HepG2 (cell line): ENCODE measurements around the gene YY1AP1. TPM values are rescaled to one million over a fixed set of nuclear protein-coding genes. Genes with fewer than 3 reads are reported as not detected.

Source experiments
- BRD4 ChIP-seq: sonication (generic); formaldehyde crosslinking; IDR thresholded peaks from 2 replicates; pipeline ENCODE4 v1.4.0; 2020; ENCODE audit warnings: missing genetic modification reagents
- CEBPB ChIP-seq: IDR thresholded peaks from 2 replicates; pipeline ENCODE4 v1.6.1; 2011; ENCODE audit warnings: low read depth, low read length, improper control_type of control experiment, borderline replicate concordance
- ELF4 ChIP-seq: sonication (generic); formaldehyde crosslinking; IDR thresholded peaks from 2 replicates; pipeline ENCODE4 v1.5.0; 2020; ENCODE audit warnings: missing genetic modification reagents, mild to moderate bottlenecking, moderate library complexity, borderline replicate concordance
- ERF ChIP-seq: IDR thresholded peaks from 2 replicates; pipeline ENCODE4 v1.6.1; 2018; ENCODE audit warnings: missing biosample characterization, missing genetic modification reagents
- JUN ChIP-seq: sonication (generic); formaldehyde crosslinking; IDR thresholded peaks from 2 replicates; pipeline ENCODE4 v1.4.0; 2020; ENCODE audit warnings: mild to moderate bottlenecking, missing genetic modification reagents
- NCOA5 ChIP-seq: sonication (generic); formaldehyde crosslinking; IDR thresholded peaks from 2 replicates; pipeline ENCODE4 v1.4.0; 2020; ENCODE audit warnings: missing genetic modification reagents
- NKX3-1 ChIP-seq: sonication (generic); formaldehyde crosslinking; IDR thresholded peaks from 2 replicates; pipeline ENCODE4 v1.5.0; 2020; ENCODE audit warnings: missing genetic modification reagents
- NR3C1 ChIP-seq: sonication (generic); formaldehyde crosslinking; IDR thresholded peaks from 2 replicates; pipeline ENCODE4 v1.4.0; 2020; ENCODE audit warnings: missing genetic modification reagents
- SIN3A ChIP-seq: IDR thresholded peaks from 2 replicates; pipeline ENCODE4 v1.6.1; 2011; ENCODE audit warnings: low read depth, mild to moderate bottlenecking, control low read depth, low read length, borderline replicate concordance
- SOX5 ChIP-seq: IDR thresholded peaks from 2 replicates; pipeline ENCODE4 v1.6.1; 2016; ENCODE audit warnings: borderline replicate concordance
- TCF7L2 ChIP-seq: IDR thresholded peaks from 2 replicates; pipeline ENCODE4 v1.6.1; 2011; ENCODE audit warnings: mild to moderate bottlenecking, low read depth, low read length, moderate library complexity
- ZBED4 ChIP-seq: sonication (generic); formaldehyde crosslinking; IDR thresholded peaks from 2 replicates; pipeline ENCODE4 v1.4.0; 2020; ENCODE audit warnings: missing genetic modification reagents, borderline replicate concordance
- ZNF317 ChIP-seq: sonication (generic); formaldehyde crosslinking; IDR thresholded peaks from 2 replicates; pipeline ENCODE4 v1.5.0; 2020; ENCODE audit warnings: mild to moderate bottlenecking, missing genetic modification reagents
- ZNF589 ChIP-seq: sonication (generic); formaldehyde crosslinking; conservative IDR thresholded peaks from 2 replicates; pipeline ENCODE4 v1.8.0; 2022; ENCODE audit warnings: mild to moderate bottlenecking, moderate library complexity, missing genetic modification reagents
- ZNF644 ChIP-seq: IDR thresholded peaks from 2 replicates; pipeline ENCODE4 v1.6.1; 2016; ENCODE audit warnings: low read depth
- ZNF776 ChIP-seq: sonication (generic); formaldehyde crosslinking; IDR thresholded peaks from 2 replicates; pipeline ENCODE4 v1.4.0; 2020; ENCODE audit warnings: mild to moderate bottlenecking, missing genetic modification reagents
- polyA plus RNA-seq, 8 experiments: library from polyadenylated mRNA; depleted of rRNA in 3 of 8; stranded (reverse) in 7 of 8; unstranded in 1 of 8; fragments of >200 nt; fragmentation: Illumina TruSeq in 4 of 8; extraction: Trizol in 4 of 8; gene quantifications; 2 replicates each; pipeline versions ENCODE4 v1.2.1 to v1.2.3, GENCODE V29; 2011 to 2016; ENCODE audit warnings: low read depth in 4 of 8, missing spikeins in 1 of 8, mixed read lengths in 1 of 8; ENCODE audit not compliant: insufficient read depth in 1 of 8
- total RNA-seq, 5 experiments: library from RNA; depleted of rRNA; stranded (reverse); fragments of >200 nt; fragmentation: Illumina TruSeq; extraction: Trizol; gene quantifications; 2 replicates each; pipeline ENCODE4 v1.2.3, GENCODE V29; 2016; ENCODE audit warnings: low read depth in 1 of 5
- TF ChIP-seq, protein P1 (sequence below): sonication (generic); formaldehyde crosslinking; IDR thresholded peaks from 2 replicates; pipeline ENCODE4 v1.4.0; 2020; ENCODE audit warnings: missing genetic modification reagents
- TF ChIP-seq, protein P2 (sequence below): sonication (generic); formaldehyde crosslinking; IDR thresholded peaks from 2 replicates; pipeline ENCODE4 v1.4.0; 2020; ENCODE audit warnings: missing genetic modification reagents
- TF ChIP-seq, protein P3 (sequence below): sonication (generic); formaldehyde crosslinking; IDR thresholded peaks from 2 replicates; pipeline ENCODE4 v1.5.0; 2020; ENCODE audit warnings: mild to moderate bottlenecking, missing genetic modification reagents, borderline replicate concordance

Gene YY1AP1
- total and polyA plus RNA-seq, 2 of the 13 experiments (the other 11 are each of a cell fraction or from before 2014, with no cell fraction given): 28.5 to 69.4 TPM

DNA sequence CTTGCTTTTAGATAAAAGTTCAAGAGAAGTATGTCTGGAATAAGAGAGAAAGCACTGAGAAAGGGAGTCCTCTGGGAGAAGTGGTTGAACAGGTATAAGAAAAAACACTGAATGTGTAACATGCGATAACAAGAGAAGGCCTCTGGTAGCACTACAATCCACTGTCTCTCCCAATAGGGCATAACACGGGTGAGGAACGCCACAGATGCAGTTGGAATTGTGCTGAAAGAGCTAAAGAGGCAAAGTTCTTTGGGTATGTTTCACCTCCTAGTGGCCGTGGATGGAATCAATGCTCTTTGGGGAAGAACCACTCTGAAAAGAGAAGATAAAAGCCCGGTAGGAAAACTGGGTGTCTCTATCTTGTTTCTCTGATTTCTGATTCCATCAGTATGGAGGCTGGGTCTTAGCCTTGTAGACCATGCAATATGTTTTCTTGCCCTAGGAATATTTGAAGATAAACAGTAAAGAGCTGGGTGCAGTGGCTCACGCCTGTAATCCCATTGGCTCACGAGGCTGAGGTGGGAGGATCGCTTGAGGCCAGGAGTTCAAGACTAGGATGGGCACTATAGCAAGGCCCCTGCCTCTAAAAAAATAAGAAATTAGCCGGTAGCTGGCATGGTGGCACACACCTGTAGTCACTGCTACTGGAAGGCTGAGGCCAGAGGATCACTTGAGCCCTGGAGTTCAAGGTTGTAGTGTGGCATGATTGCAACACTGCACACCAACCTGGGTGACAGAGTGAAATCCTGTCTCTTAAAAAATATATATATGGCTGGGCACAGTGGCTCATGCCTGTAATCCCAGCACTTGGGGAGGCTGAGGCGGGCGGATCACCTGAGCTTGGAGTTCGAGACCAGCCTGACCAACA, 40.7 kb upstream of the YY1AP1 start (continued):
- TF ChIP-seq ZNF776 (CRISPR knock-in tag) (no peak), NR3C1 (no peak), JUN (CRISPR knock-in tag) (no peak), ZBED4 (CRISPR knock-in tag) (no peak), NKX3-1 (CRISPR knock-in tag) (no peak), TCF7L2 (no peak), BRD4 (no peak), ZNF644 (CRISPR knock-in tag) (no peak), ELF4 (CRISPR knock-in tag) (no peak), CEBPB (0 out of 2 replicates have a peak, but pooled peaks have one; percentile 36), ERF (CRISPR knock-in tag) (no peak), SOX5 (no peak), SIN3A (no peak), ZNF317 (no peak), NCOA5 (CRISPR knock-in tag) (no peak), ZNF589 (no peak)
- TF ChIP-seq, protein P1, sequence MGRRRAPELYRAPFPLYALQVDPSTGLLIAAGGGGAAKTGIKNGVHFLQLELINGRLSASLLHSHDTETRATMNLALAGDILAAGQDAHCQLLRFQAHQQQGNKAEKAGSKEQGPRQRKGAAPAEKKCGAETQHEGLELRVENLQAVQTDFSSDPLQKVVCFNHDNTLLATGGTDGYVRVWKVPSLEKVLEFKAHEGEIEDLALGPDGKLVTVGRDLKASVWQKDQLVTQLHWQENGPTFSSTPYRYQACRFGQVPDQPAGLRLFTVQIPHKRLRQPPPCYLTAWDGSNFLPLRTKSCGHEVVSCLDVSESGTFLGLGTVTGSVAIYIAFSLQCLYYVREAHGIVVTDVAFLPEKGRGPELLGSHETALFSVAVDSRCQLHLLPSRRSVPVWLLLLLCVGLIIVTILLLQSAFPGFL (CRISPR knock-in tag): no peak
- TF ChIP-seq, protein P2, sequence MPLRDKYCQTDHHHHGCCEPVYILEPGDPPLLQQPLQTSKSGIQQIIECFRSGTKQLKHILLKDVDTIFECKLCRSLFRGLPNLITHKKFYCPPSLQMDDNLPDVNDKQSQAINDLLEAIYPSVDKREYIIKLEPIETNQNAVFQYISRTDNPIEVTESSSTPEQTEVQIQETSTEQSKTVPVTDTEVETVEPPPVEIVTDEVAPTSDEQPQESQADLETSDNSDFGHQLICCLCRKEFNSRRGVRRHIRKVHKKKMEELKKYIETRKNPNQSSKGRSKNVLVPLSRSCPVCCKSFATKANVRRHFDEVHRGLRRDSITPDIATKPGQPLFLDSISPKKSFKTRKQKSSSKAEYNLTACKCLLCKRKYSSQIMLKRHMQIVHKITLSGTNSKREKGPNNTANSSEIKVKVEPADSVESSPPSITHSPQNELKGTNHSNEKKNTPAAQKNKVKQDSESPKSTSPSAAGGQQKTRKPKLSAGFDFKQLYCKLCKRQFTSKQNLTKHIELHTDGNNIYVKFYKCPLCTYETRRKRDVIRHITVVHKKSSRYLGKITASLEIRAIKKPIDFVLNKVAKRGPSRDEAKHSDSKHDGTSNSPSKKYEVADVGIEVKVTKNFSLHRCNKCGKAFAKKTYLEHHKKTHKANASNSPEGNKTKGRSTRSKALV (CRISPR knock-in tag): no peak
- TF ChIP-seq, protein P3, sequence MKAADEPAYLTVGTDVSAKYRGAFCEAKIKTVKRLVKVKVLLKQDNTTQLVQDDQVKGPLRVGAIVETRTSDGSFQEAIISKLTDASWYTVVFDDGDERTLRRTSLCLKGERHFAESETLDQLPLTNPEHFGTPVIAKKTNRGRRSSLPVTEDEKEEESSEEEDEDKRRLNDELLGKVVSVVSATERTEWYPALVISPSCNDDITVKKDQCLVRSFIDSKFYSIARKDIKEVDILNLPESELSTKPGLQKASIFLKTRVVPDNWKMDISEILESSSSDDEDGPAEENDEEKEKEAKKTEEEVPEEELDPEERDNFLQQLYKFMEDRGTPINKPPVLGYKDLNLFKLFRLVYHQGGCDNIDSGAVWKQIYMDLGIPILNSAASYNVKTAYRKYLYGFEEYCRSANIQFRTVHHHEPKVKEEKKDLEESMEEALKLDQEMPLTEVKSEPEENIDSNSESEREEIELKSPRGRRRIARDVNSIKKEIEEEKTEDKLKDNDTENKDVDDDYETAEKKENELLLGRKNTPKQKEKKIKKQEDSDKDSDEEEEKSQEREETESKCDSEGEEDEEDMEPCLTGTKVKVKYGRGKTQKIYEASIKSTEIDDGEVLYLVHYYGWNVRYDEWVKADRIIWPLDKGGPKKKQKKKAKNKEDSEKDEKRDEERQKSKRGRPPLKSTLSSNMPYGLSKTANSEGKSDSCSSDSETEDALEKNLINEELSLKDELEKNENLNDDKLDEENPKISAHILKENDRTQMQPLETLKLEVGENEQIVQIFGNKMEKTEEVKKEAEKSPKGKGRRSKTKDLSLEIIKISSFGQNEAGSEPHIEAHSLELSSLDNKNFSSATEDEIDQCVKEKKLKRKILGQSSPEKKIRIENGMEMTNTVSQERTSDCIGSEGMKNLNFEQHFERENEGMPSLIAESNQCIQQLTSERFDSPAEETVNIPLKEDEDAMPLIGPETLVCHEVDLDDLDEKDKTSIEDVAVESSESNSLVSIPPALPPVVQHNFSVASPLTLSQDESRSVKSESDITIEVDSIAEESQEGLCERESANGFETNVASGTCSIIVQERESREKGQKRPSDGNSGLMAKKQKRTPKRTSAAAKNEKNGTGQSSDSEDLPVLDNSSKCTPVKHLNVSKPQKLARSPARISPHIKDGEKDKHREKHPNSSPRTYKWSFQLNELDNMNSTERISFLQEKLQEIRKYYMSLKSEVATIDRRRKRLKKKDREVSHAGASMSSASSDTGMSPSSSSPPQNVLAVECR (CRISPR knock-in tag): peak; percentile 41; the same call in 1 of the 2 replicates
